Measurements from ENCODE around the gene NFATC3. TPM values are rescaled to one million over a fixed set of nuclear protein-coding genes. Genes with fewer than 3 reads are reported as not detected.

Gene NFATC3
- polyA plus RNA-seq, 1 experiment: 16.7 TPM

DNA sequence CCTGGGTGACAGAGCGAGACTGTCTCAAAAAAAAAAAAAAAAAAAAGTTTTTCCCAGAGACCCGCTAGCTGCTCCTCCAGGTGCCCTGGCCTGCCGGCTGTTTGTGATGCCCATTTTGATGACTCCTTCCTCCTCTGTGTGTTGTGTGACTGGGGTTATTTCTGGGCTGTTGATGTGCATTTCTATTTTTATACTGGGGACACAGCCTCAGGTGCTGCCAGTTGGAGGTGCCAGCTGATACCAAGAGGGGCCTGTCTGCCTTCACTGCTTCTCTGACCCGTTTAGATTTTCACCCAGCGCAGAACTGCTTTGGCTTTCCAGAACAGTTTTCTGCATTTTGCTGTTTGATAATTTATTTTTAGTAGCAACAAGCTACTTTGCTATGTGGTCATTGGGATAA, 166.7 kb downstream of the NFATC3 start:
- Histone ChIP-seq H3K27me3 (ENCODE audit: control insufficient read depth, insufficient read depth, low read length) (no peaks in the 10 kb centered on the region), H3K27ac (ENCODE audit: low read depth, low read length) (no peak overlapping the region), H3K4me3 (ENCODE audit: low read depth, low read length) (no peak overlapping the region), H3K9me3 (ENCODE audit: control insufficient read depth, insufficient read depth, low read length) (no peaks in the 10 kb centered on the region)
- no peak for DNase-seq (ENCODE audit: low read depth, low spot score)
- no peak for TF ChIP-seq CTCF (IDR thresholded peaks at IDR 0.05; ENCODE audit: low read depth, low read length)
- POLR2A ChIA-PET: interaction anchor here (1.4 kb wide), 1 partner anchor 12 kb away, joined by 4 read pairs; the partner anchor contains the start of gene SLC7A6
- CTCF ChIA-PET: interaction anchor here (1.1 kb wide), 1 partner anchor 77 kb away, joined by 5 read pairs; no protein-coding TSS in a partner anchor

DNA sequence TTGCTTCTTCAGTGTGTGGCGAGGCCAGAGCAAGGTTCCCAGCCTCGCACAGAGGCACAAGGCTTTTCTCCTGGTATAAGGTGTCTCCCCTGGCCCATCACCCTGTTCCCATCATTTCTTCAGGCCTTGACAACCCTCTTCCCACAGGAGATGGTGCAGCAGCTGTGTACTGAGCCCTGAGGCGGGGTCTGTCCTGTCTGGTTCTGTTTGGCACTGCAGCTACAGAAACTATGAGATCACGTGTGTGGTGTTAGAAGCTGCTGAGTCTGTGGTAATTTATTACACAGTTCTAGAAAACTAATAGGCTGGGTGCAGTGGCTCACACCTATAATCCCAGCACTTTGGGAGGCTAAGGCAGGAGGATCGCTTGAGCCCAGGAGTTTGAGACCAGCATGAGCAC, 167.2 kb downstream of the NFATC3 start:
- TF ChIP-seq CTCF (IDR thresholded peaks at IDR 0.05; ENCODE audit: low read depth, low read length): no peak
- no peak overlapping the region for H3K27ac ChIP-seq (ENCODE audit: low read depth, low read length)
- no peaks in the 10 kb centered on the region for H3K9me3 ChIP-seq (ENCODE audit: control insufficient read depth, insufficient read depth, low read length)
- POLR2A ChIA-PET: interaction anchor here (1.4 kb wide), 1 partner anchor 12 kb away, joined by 4 read pairs; the partner anchor contains the start of gene SLC7A6
- no peak for DNase-seq (ENCODE audit: low read depth, low spot score)
- H3K4me3 ChIP-seq (ENCODE audit: low read depth, low read length): no peak overlapping the region
- H3K27me3 ChIP-seq (ENCODE audit: control insufficient read depth, insufficient read depth, low read length): no peaks in the 10 kb centered on the region
- CTCF ChIA-PET: interaction anchor here (1.1 kb wide), 1 partner anchor 77 kb away, joined by 5 read pairs; no protein-coding TSS in a partner anchor

DNA sequence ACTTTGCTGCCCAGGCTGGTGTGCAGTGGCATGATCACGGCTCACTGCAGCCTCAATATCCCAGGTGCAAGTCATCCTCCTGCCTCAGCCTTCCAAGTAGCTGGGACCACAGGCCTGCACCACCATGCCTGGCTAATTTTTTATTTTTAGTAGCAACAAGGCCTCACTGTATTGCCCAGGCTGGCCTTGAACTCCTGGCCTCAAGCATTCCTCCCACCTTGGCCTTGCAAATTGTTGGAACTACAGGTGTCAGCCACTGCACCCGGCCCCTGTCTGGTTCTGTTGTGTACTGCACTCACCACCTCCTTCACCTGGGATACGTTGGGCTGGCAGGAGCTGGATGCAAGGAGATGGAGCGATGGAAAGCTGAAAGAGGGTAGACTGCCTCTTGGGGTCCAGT, 168.6 kb downstream of the NFATC3 start:
- TF ChIP-seq CTCF (IDR thresholded peaks at IDR 0.05; ENCODE audit: low read depth, low read length): no peak
- H3K27me3 ChIP-seq (ENCODE audit: control insufficient read depth, insufficient read depth, low read length): no peaks in the 10 kb centered on the region
- ChIA-PET CTCF (no interaction called here), POLR2A (no interaction called here)
- no peaks in the 10 kb centered on the region for H3K9me3 ChIP-seq (ENCODE audit: control insufficient read depth, insufficient read depth, low read length)
- H3K4me3 ChIP-seq (ENCODE audit: low read depth, low read length): no peak overlapping the region
- H3K27ac ChIP-seq (ENCODE audit: low read depth, low read length): no peak overlapping the region
- no peak for DNase-seq (ENCODE audit: low read depth, low spot score)

- no peak for TF ChIP-seq CTCF (IDR thresholded peaks at IDR 0.05; ENCODE audit: low read depth, low read length)
- H3K27ac ChIP-seq (ENCODE audit: low read depth, low read length): no peak overlapping the region
- no peaks in the 10 kb centered on the region for H3K9me3 ChIP-seq (ENCODE audit: control insufficient read depth, insufficient read depth, low read length)
- ChIA-PET CTCF (interaction anchor here (1.7 kb wide), 1 partner anchor 9 kb away, joined by 7 read pairs; the partner anchor contains the start of gene SLC7A6), POLR2A (no interaction called here)
- H3K4me3 ChIP-seq (ENCODE audit: low read depth, low read length): no peak overlapping the region
- no peak for DNase-seq (ENCODE audit: low read depth, low spot score)
- H3K27me3 ChIP-seq (ENCODE audit: control insufficient read depth, insufficient read depth, low read length): no peaks in the 10 kb centered on the region
Observed at GRCh38 chr16:68255712-68256111, 170.5 kb downstream of the NFATC3 start.

DNA sequence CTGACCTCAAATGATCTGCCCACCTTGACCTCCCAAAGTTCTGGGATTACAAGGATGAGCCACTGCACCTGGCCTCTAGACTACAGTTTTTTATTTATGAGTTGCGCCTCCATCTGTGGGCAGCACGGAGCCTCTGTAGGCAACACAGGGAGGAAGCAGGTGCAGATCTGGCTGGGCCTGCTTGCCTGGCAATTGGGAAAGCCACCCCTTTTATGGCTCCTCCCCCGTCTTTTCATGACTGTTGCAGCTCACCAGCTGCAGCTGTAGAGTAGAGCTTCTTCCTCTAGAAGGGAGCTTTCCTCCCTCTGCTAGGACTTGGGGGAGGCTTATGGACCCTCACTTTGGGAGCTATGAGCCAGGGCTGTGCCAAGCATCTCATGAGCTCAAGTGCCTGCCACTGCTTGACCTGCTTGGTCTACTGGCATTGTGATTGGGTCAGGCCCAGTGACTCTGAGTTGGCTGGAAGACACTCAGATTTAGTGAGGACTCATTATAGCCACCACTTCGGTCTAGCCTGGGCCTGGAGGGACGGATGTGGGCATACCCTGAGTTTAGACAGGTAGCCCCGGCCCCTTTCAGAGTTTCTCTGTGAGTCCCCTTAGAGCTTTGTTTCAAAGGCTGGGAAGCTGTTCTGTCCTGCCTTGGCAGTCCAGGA, 172.2 kb downstream of the NFATC3 start:
- DNase-seq (ENCODE audit: low read depth, low spot score): no peak
- CTCF ChIA-PET: interaction anchor here (1.1 to 1.7 kb wide), 3 partner anchors 26 to 163 kb away, joined by 3 to 9 read pairs (median 6); no protein-coding TSS in a partner anchor
- peak overlapping the region; percentile 70 for H3K27ac ChIP-seq (ENCODE audit: low read depth, low read length)

More for the DNA sequence above, 172.2 kb downstream of the NFATC3 start:
- Histone ChIP-seq H3K9me3 (ENCODE audit: control insufficient read depth, insufficient read depth, low read length) (no peaks in the 10 kb centered on the region), H3K27me3 (ENCODE audit: control insufficient read depth, insufficient read depth, low read length) (no peaks in the 10 kb centered on the region), H3K4me3 (ENCODE audit: low read depth, low read length) (no peak overlapping the region)
- POLR2A ChIA-PET: interaction anchor here (1.3 kb wide), 1 partner anchor 54 kb away, joined by 4 read pairs; the partner anchor contains the start of genes PRMT7 and SLC7A6OS
- no peak for TF ChIP-seq CTCF (IDR thresholded peaks at IDR 0.05; ENCODE audit: low read depth, low read length)
